Prostate gland (tissue), 2 donors: ENCODE results near the gene C22orf23. TPM values are rescaled to one million over a fixed set of nuclear protein-coding genes. Genes with fewer than 3 reads are reported as not detected.
"Not testable (repeated sequence)": the region's sequence is repeated elsewhere in the genome, so short reads cannot be mapped to it uniquely, and the experiment has no call there.

ENCODE experiments used
- DNase-seq: peaks from one replicate; pipeline ENCODE4 v3.0.0-alpha.2; 2019; ENCODE audit warnings: low spot score
- H3K27ac ChIP-seq, 2 donors: fragments of 200-600 bp; sonication (generic); 2 replicates each; pipeline ENCODE4 v1.5.1; 2017 to 2019
- H3K27me3 ChIP-seq: fragments of 200-600 bp; sonication (generic); replicated peaks from 2 replicates; pipeline ENCODE4 v1.5.1; 2019; ENCODE audit not compliant: insufficient read depth
- H3K36me3 ChIP-seq, 2 donors: fragments of 200-600 bp; sonication (generic); 1 replicate in 1 of 2; 2 replicates in 1 of 2; pipeline versions ENCODE4 v1.5.1 to v1.8.1; 2017 to 2019
- H3K4me1 ChIP-seq: fragments of 200-600 bp; sonication (generic); replicated peaks from 2 replicates; pipeline ENCODE4 v1.5.1; 2019
- H3K4me3 ChIP-seq, 2 donors: fragments of 200-600 bp; sonication (generic); 2 replicates each; pipeline ENCODE4 v1.5.1; 2017 to 2019
- H3K9me3 ChIP-seq: fragments of 200-600 bp; sonication (generic); 2 replicates; pipeline ENCODE4 v1.5.1; 2017
- POLR2A ChIP-seq: fragments of 450-650 bp; IDR thresholded peaks from one replicate; pipeline ENCODE4 v1.6.1; 2016; ENCODE audit warnings: antibody characterized with exemption, mild to moderate bottlenecking
- POLR2AphosphoS5 ChIP-seq: sonication (generic); formaldehyde crosslinking; IDR thresholded peaks from one replicate; pipeline ENCODE4 v1.6.1; 2017; ENCODE audit warnings: antibody characterized with exemption
- WGBS: methylation state at CpG from one replicate; pipeline ENCODE4 v1.1.5; 2018; 5-methylcytosine and 5-hydroxymethylcytosine counted together
- intact Hi-C: fragments of 100-400 bp; cut with DNase I; formaldehyde crosslinking; loops from one replicate; pipeline ENCODE4 v1.14.2; 2022
- total RNA-seq, 2 donors: library from RNA; depleted of rRNA; stranded (reverse); fragments of >200 nt; gene quantifications; one replicate each; pipeline ENCODE4 v1.1.0, GENCODE V29; 2016
- TF ChIP-seq, protein P1 (sequence below), 4 experiments: fragments of 200-600 bp in 2 of 4; fragments of 450-650 bp in 2 of 4; sonication (generic) in 2 of 4; IDR thresholded peaks; 1 replicate in 3 of 4; 2 replicates in 1 of 4; pipeline ENCODE4 v1.5.1; 2016 to 2019; ENCODE audit warnings: antibody characterized with exemption in 4 of 4, mild to moderate bottlenecking in 2 of 4, moderate library complexity in 2 of 4

C22orf23 gene
- total RNA-seq, 2 donors from 2014 or later = 9.7 TPM; not detected in 1

GRCh38 chr22:37959231-37959825 lies 5.9 kb upstream of the C22orf23 start:
- no peak overlapping the region for H3K4me3 ChIP-seq
- peaks cover 2 to 13% of the 10 kb centered on the region in 2 donors for H3K36me3 ChIP-seq
- TF ChIP-seq, protein P1, sequence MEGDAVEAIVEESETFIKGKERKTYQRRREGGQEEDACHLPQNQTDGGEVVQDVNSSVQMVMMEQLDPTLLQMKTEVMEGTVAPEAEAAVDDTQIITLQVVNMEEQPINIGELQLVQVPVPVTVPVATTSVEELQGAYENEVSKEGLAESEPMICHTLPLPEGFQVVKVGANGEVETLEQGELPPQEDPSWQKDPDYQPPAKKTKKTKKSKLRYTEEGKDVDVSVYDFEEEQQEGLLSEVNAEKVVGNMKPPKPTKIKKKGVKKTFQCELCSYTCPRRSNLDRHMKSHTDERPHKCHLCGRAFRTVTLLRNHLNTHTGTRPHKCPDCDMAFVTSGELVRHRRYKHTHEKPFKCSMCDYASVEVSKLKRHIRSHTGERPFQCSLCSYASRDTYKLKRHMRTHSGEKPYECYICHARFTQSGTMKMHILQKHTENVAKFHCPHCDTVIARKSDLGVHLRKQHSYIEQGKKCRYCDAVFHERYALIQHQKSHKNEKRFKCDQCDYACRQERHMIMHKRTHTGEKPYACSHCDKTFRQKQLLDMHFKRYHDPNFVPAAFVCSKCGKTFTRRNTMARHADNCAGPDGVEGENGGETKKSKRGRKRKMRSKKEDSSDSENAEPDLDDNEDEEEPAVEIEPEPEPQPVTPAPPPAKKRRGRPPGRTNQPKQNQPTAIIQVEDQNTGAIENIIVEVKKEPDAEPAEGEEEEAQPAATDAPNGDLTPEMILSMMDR (IDR thresholded peaks at IDR 0.05) = no peak
- TF ChIP-seq POLR2AphosphoS5 (no peak), POLR2A (no peak)
- H3K27me3 ChIP-seq = no peaks in the 10 kb centered on the region
- H3K9me3 ChIP-seq = no peaks in the 10 kb centered on the region
- no peak for DNase-seq
- intact Hi-C loops = no loop called here
- WGBS = 96% methylated on average over 18 of the region's 18 CpGs
- H3K4me1 ChIP-seq = no peaks in the 10 kb centered on the region
- no peak overlapping the region for H3K27ac ChIP-seq

- Histone ChIP-seq H3K4me1 (no peaks in the 10 kb centered on the region), H3K4me3 (no peak overlapping the region), H3K9me3 (no peaks in the 10 kb centered on the region), H3K36me3 (peaks cover 2 to 12% of the 10 kb centered on the region in 2 donors), H3K27ac (no peak overlapping the region), H3K27me3 (no peaks in the 10 kb centered on the region)
- 84% methylated on average over 4 of the region's 4 CpGs for WGBS
- intact Hi-C loops = no loop called here
- TF ChIP-seq, protein P1 (IDR thresholded peaks at IDR 0.05) = no peak
- TF ChIP-seq POLR2A = no peak
- TF ChIP-seq POLR2AphosphoS5 = no peak
- DNase-seq = no peak
These were observed 3.8 kb upstream of the C22orf23 start for GRCh38 chr22:37957232-37957631.

DNA sequence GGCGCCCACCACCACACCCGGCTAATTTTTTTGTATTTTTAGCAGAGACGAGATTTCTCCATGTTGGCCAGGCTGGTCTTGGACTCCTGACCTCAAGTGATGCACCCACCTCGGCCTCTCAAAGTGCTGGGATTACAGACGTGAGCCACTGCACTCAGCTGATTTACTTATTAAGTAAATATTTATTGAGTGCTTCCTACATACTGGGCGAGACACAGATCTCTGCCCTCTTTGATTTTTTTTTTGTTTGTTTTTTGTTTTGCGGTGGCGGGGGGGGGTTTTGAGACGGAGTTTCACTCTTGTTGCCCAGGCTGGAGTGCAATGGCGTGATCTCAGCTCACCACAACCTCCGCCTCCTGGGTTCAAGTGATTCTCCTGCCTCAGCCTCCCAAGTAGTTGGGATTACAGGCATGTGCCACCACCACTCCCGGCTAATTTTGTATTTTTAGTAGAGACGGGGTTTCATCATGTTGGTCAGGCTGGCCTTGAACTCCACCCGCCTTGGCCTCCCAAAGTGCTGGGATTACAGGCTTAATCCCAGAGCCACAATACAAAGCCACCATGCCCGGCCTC lies 2.5 kb upstream of the C22orf23 start:
- H3K9me3 ChIP-seq, DNase-seq, H3K4me3 ChIP-seq, intact Hi-C loops, H3K27me3 ChIP-seq, H3K36me3 ChIP-seq, H3K4me1 ChIP-seq, H3K27ac ChIP-seq: not testable (repeated sequence)
- WGBS = 82% methylated on average over 15 of the region's 15 CpGs

GRCh38 chr22:37954686-37955085 lies 1.3 kb upstream of the C22orf23 start:
- TF ChIP-seq, protein P1 (IDR thresholded peaks at IDR 0.05) = no peak
- TF ChIP-seq POLR2AphosphoS5 (no peak), POLR2A (no peak)
- no peaks in the 10 kb centered on the region for H3K4me1 ChIP-seq
- 70% methylated on average over 4 of the region's 4 CpGs for WGBS
- peaks cover 2 to 5% of the 10 kb centered on the region in 2 donors for H3K36me3 ChIP-seq
- peak overlapping the region in 1 of 2 donors; percentile 81 for H3K4me3 ChIP-seq
- DNase-seq = no peak
- H3K9me3 ChIP-seq = no peaks in the 10 kb centered on the region
- H3K27me3 ChIP-seq = no peaks in the 10 kb centered on the region
- H3K27ac ChIP-seq = no peak overlapping the region
- intact Hi-C loops = loop anchor here (5.0 kb wide), 1 partner anchor 67 kb away; no protein-coding TSS in a partner anchor

DNA sequence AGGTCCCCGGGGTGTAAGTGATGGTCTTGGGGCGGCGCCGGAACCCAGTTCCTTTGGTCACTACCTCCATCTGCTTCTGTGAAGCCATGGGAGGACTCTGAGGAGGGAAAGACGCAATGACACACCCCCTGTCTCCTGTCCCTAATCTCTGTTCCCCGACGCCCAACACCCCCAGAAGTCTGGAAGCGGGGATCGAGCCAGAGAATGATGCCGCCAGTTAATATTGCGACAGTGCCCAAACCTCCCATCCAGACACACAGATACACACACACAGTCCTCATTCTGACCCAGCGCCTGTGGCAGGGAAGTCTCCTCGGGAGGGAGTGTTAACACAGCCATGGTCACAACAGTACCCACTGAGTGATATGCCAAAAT lies 352 bp downstream of the C22orf23 start:
- intact Hi-C loops = loop anchor here (5.0 kb wide), 1 partner anchor 66 kb away; no protein-coding TSS in a partner anchor
- H3K4me1 ChIP-seq = no peaks in the 10 kb centered on the region
- no peak for DNase-seq
- TF ChIP-seq, protein P1 (IDR thresholded peaks at IDR 0.05) = no peak
- TF ChIP-seq POLR2A = no peak
- no peak for TF ChIP-seq POLR2AphosphoS5
- H3K4me3 ChIP-seq = peak overlapping the region; percentile 60 to 81
- no peaks in the 10 kb centered on the region for H3K27me3 ChIP-seq
- H3K9me3 ChIP-seq = no peaks in the 10 kb centered on the region
- peak overlapping the region in 1 of 2 donors; percentile 41 for H3K27ac ChIP-seq
- WGBS = under 1% methylated on average over 13 of the region's 13 CpGs
- H3K36me3 ChIP-seq = peaks cover 2 to 5% of the 10 kb centered on the region in 2 donors

- intact Hi-C loops = loop anchor here (5.0 kb wide), 1 partner anchor 65 kb away; no protein-coding TSS in a partner anchor
- H3K27me3 ChIP-seq, H3K9me3 ChIP-seq, H3K27ac ChIP-seq, H3K36me3 ChIP-seq, H3K4me1 ChIP-seq, DNase-seq: not testable (repeated sequence)
- 5% methylated on average over 20 of the region's 20 CpGs for WGBS
- H3K4me3 ChIP-seq = peak overlapping the region; percentile 60 to 81
These were observed 772 bp downstream of the C22orf23 start for GRCh38 chr22:37952629-37953028.
